Measurements from ENCODE around the gene C1QL1.
"Not testable (repeated sequence)": the region's sequence is repeated elsewhere in the genome, so short reads cannot be mapped to it uniquely, and the experiment has no call there.

The C1QL1 gene

DNA sequence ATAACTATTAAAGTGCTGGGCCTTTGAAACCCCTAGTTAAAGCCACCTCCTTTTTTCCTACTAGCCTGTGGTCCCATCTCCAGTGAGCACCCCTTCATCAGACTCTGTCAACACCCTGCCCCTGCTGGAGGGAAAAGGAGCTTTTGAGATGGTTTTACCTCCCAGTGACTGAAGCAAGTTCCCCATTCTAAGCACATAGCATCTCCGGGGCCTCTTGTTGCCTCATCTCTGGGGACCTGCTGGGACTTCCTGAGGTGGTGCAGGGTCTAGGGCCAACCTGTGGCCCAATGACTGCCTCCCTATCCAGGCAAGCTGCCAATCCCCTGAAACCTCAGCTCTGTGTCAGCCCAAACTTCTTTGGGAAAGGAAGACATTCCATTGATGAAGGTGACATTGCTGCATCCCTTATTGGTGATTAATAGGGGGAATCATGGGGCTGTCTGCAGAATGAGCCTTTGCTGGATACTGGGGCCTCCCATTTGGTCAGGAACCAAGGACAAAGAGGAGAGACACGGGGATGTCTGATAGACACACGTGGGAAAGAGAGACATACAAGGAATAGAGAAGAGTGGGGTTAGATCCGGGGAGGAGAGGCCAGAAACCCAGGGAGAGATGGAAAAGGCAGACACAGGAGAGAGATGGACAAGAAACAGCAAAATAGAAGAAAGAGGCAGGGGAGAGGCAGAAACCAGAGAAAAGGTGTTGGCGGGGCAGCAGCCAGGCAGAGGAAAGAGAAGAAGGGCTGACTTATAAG, 2.4 kb downstream of the C1QL1 start:
- DNase-seq (ENCODE audit: low read depth in 2 of 3, low spot score in 1 of 3), result no peak

DNA sequence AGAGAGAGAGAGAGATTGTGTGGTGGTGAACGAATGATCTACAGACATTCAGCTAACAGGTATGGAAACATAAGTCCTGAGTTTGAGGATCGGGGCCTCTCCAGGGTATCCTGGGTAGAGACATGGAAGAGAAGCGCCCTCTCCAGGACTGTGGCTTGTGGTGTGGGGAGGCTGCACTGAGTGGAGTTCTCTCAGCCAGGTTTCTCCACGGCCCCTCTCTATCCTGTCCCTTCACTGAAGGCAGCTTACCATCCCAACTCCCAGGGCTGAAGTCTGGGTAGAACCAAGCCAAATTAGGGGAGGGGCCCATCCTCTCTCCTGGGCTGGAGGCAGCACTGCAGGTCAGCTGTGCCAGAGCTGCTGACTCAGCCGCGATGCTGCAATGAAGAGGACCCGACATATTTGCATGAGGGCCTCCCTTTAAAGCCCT, 6.2 kb downstream of the C1QL1 start:
- no peak for DNase-seq (ENCODE audit: low read depth in 2 of 3, low spot score in 1 of 3)

DNA sequence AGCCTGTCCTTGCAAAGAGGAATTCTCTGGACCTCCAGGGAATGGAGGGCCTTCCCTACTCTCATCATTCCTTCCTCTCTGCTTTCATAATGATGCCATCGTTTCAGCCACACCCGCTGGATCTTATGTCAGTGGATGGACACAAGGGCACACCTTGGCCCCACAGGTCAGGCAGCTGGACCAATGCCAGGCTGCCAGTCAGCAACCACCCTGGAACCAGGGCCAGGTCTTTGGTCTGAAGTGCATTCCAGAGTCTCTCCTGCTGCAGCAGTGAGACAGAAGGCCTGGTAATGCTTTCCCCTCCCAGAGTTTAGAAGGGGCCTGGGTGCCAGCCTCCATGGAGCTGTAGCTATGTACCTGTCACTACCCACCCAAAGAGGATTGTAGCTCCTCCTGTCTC, 7.4 kb downstream of the C1QL1 start:
- DNase-seq (ENCODE audit: low read depth in 2 of 3, low spot score in 1 of 3), result no peak

DNA sequence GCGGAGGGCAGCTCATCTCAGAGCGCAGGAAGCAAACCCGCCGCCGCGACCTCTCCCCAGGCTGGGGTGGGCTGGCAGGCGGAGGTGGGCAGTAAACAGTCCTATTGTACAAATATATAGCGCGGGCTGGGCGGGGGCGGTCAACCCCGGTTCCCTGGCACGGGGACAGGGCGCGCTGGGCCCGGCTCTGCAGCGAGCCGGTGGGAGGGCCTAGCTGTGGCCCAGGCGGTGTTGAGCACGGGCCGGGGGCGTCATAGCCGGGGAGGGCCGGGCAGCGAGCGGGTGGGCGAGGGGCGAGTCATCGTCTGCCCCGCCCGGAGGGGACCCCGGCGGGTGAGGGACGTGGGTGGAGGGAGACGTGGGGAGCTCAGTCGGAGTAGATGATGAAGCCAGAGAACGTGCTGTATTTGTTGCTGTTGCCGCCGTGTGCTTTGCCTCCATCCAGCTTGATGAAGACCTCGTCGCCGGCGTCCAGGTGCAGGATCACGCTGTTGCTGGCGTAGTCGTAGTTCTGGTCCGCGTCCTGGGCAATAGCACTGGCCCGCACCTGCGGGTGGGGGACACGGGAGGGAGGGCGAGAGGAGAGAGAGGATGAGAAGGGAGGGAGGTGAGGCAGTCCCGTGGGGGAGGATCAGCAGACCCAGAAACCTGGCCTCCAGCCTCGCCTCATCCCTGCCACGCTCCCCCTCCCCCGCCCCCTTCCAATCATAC, 8.1 kb downstream of the C1QL1 start:
- no peak for DNase-seq (ENCODE audit: low read depth in 2 of 3, low spot score in 1 of 3)

DNA sequence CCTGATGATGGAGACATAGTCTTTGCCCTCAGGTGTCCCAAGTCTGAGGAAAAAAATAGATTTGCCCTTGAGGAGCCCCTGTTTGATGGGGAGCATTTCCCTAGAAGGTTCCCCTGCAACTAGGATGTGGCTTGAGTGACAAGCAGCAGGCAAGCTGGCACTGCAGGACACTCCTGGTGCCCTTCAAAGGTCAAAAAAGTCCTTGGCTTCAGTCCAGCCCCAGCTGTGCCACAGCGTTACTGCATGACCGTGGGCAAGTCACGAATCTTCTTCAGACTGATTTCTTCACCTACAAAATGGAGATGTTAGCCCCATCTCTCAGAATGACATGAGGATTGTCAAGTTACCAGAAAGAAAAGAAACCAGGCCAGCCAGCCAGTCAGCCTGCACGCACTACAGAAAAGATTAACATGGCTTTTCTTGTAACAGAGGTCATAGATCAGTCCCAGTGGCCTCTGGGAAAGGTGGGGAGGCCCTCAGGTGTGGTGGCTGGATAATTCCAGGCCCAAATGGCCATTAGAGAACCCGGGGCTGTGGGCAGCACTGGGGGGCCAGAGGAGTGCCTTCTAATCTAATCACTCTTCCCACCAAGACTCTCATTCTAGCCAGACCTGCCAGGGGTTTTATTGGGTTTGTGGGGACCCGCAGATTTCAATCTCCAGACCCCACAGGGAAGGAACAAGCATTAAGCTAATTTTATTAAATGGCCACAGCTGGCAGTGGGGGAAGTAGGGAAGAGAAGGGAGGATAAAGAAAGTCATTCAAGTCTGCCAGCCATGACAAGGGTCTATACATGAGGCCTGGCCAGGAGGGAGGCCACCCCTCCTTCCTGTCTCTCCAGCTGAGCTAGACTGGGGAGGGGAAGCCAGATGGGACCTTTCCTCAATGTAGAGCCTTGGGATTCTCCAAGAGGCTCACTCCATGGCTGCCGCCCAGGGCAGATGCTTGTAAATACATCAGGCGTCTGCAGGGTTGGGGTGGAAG, 10.8 kb downstream of the C1QL1 start:
- DNase-seq (ENCODE audit: low read depth in 2 of 3, low spot score in 1 of 3), result no peak

DNA sequence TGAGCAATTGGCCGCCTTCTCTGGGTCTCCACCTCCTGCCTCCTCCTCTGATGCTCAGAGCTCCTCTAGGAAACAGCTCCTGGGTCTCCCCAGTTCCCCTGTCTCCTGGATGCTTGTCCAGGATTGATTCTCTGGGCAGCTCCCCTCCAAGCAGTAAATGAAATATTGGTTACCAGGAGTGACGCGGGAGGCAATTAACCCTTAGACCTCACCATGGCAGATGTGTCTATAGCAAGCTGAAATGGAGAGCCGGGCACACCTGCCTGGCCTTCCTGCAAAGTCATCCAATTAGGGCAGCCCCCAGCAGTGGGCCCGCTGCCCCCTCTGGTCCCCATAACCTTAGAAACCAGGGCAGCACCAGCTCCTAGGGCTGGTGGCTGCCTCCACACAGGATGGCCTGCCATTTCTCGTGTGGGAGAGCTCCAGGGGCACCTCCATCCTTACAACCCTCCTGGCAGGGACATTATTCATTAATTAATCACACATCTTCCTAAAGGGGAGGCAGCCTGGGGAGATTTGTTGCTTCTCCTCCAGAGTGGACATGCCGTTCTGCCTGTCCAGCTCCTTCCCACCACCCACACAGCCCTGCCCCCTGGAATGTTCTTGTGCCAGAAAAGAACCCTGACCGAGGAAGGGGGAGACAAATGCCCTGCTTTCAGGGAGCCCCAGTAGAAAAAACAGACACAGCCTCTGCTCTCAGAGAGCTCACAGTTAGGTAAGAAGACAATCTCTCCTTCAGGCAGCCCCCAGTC, 12.3 kb downstream of the C1QL1 start:
- no peak for DNase-seq (ENCODE audit: low read depth in 2 of 3, low spot score in 1 of 3)

DNA sequence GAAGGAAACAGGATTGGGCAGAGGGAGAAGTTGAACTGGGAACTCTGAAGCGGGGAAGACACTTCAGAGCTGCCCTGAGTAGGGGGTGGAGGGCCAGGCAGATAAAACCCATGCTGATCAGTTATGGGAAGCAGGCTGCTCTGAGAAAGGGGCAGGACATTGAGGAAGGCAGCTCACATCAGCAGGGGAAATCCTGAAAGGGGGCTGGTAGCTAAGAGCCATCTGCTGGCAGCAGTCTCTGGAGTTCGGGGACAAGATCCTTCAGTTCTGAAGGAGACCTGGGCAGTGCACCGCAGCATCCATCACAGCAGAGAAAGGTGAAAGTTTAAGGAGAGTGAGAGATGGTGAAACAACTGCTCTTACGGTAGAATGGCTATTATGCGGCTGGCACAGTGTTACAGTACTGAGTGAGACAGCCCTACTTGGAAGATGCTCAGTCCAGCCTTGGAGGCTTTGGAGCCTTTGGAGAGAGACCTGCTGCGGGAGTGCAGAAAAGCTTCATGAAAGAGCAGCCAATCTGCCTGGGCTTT, 15.1 kb downstream of the C1QL1 start:
- DNase-seq (ENCODE audit: low read depth in 2 of 3, low spot score in 1 of 3), result no peak

DNA sequence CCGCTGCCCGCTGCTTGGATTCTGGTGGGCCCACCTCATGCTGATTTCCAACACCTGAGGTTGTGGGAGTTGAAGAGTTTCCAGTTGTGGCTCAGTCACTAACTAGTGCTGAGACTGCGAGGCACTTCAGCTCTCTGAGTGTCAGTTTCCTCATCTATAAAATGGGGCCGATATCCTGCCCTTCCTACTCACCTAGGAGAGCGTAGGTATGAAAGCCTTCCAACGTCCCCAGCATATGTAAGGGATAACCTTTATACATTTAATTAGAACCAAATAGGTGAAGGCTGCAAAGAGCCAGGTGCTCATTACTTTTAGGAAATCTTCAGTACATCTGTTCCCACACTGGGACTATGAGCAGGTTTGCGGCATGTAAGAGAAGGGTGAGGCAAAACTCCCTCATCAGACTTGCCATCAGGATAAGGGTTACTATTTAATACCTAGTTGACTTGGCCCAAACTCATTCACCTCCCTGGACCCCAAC, 19.7 kb downstream of the C1QL1 start:
- no peak for DNase-seq (ENCODE audit: low read depth in 2 of 3, low spot score in 1 of 3)

DNA sequence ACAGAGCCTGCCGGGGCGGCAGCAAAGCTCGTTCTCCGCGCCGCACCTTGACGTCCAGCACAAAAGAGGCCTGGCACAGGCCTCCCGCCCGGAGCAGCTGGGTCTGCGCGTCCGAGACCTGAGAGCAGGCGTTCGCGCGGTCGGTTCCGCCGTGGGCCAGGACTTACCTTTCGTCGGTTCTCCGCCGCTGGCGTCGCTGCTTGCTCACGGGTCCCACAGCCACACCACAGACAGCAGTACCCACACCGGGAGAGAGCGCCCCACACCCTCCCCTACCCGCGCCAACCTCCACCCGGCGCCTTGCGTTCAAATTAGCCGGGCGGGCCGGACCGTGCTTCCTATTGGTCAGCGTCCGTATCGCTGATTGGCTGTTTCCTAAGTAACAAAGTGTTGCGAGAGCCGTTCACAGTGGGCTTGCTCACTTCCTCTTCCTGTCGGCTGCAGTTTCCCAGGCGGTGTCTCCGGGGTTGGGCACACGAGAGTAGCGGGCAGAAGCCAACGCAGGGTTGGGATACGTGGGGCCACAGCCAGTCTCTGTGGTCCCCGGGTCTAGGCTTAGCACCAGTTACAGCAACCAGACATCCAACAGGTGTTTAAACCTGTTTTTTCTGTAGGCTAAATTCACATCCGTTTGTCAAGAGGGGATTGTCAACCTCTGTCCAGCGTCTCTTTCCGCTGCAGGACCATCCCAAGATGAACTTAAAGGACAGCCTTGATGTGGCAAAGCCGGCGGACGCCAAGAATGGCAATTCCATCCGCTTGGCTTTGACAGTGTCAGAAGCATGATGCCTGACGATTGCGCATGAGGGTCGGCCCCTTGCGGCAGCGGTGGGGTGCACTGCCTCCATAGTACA, 20.4 kb downstream of the C1QL1 start, which contains the start of gene KIF18B:
KIF18B (minus strand) TSS at position 313 of the 854 bp plus-strand sequence. CDS start 11,429 bp downstream, outside the sequence.
- peak; percentile 84 to 90 (median 87) for DNase-seq (ENCODE audit: low read depth in 2 of 3, low spot score in 1 of 3)

DNA sequence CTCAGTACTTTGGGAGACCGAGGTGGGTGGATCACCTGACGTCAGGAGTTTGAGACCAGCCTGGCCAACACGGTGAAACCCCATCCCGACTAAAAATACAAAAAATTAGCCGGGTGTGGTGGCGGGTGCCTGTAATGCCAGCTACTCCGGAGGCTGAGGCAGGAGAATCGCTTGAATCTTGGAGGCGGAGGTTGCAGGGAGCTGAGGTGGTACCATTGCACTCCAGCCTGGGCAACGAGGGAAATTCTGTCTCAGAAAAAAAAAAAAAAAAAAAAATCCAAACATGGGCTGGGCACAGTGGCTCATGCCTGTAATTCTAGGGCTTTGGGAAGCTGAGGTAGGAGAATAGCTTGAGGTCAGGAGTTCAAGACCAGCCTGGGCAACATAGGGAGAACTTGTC, 22.5 kb downstream of the C1QL1 start:
- DNase-seq (ENCODE audit: low read depth in 2 of 3, low spot score in 1 of 3), result not testable (repeated sequence)

DNA sequence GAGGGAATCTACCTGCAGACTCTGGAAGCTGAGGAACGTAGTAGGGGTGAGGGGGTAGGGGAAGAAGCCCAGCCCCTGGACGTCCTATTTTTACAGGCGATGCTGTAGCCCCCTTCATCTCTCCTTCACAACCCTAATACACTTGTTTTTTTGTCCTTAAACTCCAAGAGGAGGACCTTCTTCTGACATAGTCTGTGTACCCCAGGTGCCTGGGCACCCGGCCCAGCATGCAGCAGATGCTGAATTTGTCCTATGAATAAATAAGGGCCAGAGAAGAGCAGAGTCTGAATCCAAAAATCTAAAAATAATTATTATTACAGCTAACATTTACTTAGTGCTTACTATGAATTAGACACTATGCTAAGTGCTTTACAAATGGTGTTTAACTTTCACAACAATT, 25.6 kb downstream of the C1QL1 start:
- DNase-seq (ENCODE audit: low read depth in 2 of 3, low spot score in 1 of 3), result no peak

DNA sequence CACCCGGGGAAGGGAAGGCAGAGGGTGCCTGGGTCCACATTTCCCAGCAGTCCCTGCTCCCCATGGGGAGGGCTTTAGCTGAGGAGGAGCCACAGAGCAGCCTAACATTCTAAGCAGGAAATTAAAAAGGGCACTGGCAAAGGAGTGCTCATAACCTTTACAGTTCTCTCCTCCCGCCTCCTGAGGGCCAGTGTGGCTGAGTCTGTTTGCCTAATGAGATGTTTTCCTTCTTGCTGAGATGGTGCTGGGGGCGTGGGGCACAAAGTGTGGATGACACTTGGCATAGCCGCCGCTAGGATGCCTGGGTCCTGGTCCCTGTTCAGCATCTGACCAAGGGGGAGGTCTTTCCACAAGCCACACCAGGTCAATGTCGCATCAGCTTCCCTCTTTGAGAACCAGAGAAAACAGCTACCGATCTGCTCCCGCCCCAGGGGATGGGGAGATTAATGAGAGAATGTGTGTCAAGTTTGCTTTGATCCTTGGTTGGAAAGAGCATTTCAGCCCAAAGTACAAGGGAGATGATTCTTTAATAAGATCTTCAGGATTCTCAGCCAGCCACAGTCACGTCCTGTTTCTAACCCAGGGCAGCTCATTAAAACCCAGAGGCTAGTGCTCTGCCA, 26.3 kb downstream of the C1QL1 start:
- no peak for DNase-seq (ENCODE audit: low read depth in 2 of 3, low spot score in 1 of 3)

DNA sequence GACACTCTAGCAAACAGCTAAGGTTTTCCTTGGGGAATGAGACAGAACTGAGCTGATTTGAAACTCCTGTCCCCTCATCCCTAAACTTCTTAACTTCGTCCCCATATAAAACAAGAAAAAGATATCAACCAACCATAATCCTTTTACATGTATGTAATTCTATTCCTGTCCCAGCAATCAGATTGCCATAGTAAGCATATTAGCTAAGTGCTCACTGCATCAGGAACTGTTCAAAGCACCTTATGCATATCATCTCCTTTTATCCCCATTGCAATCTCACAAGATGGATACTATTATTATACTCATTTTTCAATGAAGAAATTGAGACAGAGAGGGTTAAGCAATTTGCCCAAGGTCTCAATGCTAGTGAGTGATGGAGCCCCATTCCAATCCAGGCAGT, 27.3 kb downstream of the C1QL1 start:
- no peak for DNase-seq (ENCODE audit: low read depth in 2 of 3, low spot score in 1 of 3)

DNA sequence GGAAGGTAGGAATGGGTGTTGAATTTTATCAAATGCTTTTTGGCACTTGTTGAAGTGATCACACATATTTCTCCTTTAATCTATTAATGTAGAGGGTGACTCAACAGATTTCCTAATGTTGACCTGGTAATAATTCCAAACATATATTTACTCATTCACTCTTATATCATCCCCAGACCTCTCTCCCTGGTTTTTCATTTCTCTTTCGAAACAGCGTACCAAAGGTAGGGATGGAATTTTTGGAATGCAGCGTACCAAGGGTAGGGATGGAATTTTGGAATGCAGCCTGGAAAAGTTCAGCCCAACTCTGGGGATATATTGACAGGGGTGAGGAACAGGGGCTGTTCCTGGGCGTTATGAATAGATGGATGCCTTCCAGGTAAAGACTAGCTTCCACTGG, 27.8 kb downstream of the C1QL1 start:
- no peak for DNase-seq (ENCODE audit: low read depth in 2 of 3, low spot score in 1 of 3)

DNA sequence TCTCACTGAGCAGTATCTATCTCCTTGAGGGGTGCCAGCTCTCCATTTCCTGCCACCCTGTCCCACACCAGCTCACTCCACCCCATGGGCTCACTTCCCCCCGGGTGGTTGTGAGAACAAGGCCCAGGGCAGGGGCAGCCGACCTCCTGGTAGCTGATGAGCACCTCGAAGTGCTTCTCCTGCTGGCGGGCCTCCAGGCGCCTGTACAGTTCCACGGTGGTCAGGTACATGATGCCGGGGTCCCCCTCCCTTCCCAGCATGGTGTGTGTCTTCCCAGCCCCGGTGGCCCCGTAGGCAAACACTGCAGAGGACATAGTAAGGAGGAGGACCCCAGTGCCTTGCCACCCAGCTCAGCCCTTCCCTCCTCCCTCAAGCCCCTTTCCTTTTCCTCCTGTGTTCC, 33.0 kb downstream of the C1QL1 start:
- no peak for DNase-seq (ENCODE audit: low read depth in 2 of 3, low spot score in 1 of 3)

DNA sequence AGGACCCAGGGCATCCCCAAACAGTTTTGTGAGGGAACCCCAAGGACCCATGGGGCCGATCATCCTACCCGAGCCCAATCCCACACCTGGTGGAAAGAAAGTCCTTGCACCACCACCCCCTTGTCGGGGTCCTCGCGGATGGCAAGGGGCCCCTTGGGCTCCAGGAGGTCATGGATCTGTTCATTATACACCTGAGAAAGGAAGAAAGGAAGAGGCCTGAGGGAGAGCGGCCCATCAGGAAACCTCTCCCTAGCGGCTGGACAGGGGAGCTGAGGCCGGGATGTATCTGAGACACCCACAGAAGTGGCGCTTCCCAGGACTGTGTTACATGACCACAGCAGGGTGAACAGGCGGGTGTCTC, 33.4 kb downstream of the C1QL1 start:
- no peak for DNase-seq (ENCODE audit: low read depth in 2 of 3, low spot score in 1 of 3)

DNA sequence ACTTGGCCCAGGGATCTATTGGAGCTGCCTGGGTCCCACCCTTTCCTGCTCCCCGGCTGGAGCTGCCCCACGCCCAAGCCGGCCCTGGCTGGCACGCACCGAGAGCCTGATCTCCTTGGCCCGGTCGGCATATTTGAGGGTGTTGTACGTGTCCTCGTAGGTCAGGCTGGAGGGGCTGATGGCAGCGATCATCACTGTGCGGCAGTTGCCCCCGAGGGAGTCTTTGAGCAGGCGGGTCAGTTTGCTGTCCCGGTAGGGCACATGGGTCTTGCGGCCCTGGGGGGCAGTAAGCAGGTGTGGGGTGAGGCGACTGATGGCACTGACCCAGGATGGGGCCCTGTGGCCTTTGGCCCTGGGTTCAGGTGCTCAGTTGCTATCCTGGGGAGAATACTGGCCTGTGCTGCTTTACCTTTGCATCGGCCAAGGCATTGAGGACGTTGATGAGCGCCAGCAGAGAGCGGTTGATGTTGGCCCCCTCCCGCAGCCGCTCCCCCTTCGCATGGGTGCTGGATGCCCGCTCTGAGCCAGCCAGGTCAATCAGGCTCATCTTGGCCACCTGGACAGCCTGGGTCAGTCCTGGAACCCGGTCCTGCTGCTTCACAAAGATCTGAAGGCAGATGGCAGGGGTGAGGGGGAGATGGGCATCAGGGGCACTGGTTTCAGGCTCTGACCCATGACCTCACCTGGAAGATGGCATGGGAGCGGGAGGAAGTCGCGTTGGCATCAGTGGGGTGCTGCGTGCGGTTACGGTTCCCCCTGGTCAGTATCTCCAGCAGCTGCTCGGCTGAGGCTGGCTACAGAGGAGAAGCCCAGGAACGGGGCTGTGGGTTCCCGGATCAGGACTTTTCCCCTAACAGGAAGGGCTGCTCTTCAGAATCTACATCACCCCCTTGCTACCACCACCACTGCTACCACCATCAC, 34.0 kb downstream of the C1QL1 start:
- no peak for DNase-seq (ENCODE audit: low read depth in 2 of 3, low spot score in 1 of 3)

DNA sequence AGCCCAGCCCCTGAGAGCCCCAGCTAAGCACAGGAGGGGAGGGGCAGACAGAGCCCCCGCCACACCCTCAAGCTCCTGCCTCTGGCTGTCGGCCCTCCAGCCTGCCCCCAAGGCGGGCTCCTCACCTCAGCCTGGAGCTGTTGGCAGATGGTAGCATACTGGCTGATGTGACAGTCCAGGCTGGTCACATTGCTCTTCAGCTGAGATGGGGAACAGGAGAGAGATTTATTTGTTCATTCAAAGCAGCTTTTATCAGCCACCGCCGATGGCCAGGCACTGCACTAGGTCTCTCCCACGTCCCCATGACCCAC, 35.4 kb downstream of the C1QL1 start:
- DNase-seq (ENCODE audit: low read depth in 2 of 3, low spot score in 1 of 3), result no peak
